HG02870 (cell line): Measurements from ENCODE around the gene CROCC2.
"Not testable (repeated sequence)": the region's sequence is repeated elsewhere in the genome, so short reads cannot be mapped to it uniquely, and the experiment has no call there.

ENCODE experiments used
- ATAC-seq: cut with Tn5 transposase; IDR thresholded peaks from one replicate; pipeline ENCODE4 v1.9.1; 2021; ENCODE audit warnings: mild to moderate bottlenecking, moderate library complexity; ENCODE audit not compliant: unreplicated experiment

CROCC2 gene

GRCh38 chr2:240964704-240965295 lies 58.7 kb downstream of the CROCC2 start:
- ATAC-seq, result no peak

- no peak for ATAC-seq
These were observed 59.3 kb downstream of the CROCC2 start for GRCh38 chr2:240965296-240965904.

GRCh38 chr2:240965905-240966456 lies 59.8 kb downstream of the CROCC2 start:
- ATAC-seq, result no peak

DNA sequence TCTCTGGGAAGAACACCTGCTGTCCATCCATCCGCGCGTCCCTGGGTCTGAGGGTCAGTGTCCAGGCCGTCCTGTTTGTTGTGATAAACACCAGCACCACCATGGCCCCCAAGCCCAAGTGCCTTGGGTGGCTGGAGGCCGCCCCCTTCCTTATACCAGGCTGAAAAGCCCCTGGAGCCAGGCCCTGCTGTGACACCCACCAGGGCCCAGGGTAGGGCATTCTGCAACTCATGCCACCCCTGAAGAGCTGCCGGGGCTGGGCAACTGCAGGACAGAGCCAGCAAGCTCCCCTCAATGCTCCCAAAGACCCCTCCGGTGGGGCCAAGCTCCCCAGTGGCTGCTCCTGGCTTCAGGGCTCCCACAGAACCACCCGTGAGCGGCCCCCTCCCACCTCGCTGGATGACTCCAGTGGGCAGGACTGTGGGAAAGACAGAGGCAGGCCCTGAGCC lies 60.3 kb downstream of the CROCC2 start:
- ATAC-seq, result no peak

- ATAC-seq, result no peak
These were observed 61.0 kb downstream of the CROCC2 start for GRCh38 chr2:240966906-240967680.

- no peak for ATAC-seq
These were observed 61.8 kb downstream of the CROCC2 start for GRCh38 chr2:240967681-240968621.

DNA sequence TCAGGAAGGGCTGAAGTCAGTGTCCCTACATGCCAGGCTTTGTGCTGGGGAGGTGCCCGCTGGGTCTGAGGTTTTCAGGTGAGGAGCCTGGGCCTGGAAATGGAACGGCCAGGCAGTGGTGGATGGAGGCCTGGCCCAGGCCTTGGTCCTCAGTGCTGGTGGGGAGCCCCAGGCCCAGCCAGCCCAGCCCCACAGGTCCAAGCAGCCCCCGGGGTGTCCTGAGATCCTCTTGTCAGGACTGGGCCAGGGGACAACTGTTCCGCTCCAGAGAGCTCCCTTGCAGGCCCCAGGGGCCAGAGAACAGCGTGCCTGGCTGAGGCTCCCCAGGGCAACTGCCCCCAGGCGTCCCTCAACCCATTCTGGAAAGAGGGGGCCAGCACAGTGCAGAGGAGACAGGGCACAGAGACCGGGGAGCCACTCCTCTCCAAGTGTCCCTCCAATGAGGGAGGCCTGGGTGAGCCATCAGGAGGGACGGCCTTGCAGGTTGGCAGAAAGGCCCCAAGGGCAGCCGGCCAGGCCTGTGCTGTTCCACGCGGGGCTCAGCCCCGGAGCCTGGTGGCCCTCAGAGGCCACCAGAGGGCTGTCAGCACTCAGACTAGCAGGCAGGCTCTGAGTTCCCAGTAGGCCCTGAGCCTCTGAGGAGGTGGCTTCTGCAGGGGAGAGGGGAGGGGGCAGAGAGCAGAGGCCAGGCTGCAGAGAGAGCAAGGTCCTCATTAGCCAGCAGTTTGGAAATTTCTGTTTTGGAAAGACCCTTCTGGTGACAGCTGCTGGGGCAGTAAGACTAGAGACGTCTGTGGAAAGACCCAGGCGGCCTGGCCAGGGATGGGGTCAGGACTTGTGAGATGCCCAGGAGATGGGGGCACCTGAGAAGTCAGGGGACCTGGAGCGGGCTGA lies 62.8 kb downstream of the CROCC2 start:
- ATAC-seq, result no peak

GRCh38 chr2:240970104-240970503 lies 64.0 kb downstream of the CROCC2 start:
- no peak for ATAC-seq

- no peak for ATAC-seq
These were observed 64.7 kb downstream of the CROCC2 start for GRCh38 chr2:240970816-240971215.

DNA sequence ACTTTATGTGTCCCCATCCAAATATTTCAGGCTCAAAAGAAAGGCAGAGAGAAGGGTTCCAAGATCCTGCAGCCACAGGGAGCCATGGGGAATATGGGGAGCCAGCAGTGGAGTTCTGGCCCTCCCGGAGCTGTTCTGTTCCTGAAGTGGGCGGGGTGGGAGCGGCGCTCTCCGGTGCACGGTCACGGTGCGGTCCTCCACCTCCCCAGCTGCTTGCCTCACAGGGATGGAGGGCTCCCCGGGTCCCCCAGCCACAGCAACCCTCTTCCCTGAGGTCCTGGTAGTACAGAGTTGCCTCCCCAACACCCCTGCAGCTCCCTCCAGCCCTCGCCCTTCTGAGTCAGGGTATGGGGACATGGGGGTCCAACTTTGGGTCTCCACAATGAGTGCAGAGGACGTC lies 66.1 kb downstream of the CROCC2 start:
- no peak for ATAC-seq

- ATAC-seq, result no peak
These were observed 66.7 kb downstream of the CROCC2 start for GRCh38 chr2:240972636-240973521.

DNA sequence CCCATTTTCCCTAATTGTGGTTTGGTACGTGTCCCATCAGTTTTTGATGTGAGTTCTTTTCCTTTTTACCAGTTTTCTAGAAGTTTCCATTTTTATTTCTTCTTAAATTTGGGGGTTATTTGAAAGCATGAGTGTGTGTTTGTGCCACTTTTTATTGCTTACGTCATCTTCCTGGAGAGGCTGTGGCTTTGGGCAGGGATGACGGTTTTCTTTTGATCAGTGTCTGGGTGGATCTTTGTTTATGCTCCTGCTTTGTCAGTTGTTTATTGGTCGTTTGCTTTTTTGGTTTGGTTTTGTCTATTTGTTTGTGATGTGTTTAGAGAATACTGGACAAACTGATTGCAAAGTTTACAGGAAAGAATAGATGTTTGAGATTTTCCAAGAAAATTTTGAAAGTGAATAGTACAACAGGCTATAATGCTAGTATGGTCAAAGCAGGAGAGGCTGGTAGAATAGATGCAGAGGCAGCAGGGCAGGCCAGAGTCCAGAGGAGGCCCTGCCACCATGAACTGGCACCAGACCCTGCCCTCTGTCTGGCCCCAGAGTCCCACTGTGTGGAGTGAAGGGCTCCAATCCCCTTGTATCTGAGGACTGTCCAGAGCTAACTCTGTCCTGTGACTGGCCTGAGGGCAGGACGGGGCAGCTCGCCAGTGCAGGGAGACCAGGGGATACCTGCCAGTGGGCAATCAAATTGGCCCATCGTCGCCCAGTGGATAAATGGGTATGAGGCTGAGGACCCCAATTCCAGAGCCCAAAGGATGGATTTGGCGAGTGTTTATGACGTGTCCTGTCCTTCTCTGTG lies 68.8 kb downstream of the CROCC2 start:
- ATAC-seq, result no peak

- not testable (repeated sequence) for ATAC-seq
These were observed 69.8 kb downstream of the CROCC2 start for GRCh38 chr2:240975903-240976302.

DNA sequence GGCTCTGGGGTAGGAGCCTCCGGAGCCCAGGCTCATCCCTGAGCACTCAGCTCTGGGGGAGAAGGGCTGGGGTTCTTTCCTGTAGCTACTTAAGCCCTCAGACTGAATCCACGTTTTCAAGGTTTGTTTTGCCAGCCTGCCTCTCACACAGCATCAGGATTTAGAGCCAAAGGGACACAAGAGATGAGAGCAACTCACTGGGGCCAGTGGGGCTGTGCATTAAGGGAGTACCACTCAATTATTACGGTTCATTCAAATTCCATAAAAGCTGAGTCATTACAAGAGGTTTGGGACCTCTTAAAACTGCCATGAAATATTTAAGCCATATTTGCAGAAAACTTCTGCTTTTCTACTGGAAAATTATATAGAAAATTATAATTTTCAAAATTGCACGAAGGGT lies 75.1 kb downstream of the CROCC2 start:
- ATAC-seq, result no peak

DNA sequence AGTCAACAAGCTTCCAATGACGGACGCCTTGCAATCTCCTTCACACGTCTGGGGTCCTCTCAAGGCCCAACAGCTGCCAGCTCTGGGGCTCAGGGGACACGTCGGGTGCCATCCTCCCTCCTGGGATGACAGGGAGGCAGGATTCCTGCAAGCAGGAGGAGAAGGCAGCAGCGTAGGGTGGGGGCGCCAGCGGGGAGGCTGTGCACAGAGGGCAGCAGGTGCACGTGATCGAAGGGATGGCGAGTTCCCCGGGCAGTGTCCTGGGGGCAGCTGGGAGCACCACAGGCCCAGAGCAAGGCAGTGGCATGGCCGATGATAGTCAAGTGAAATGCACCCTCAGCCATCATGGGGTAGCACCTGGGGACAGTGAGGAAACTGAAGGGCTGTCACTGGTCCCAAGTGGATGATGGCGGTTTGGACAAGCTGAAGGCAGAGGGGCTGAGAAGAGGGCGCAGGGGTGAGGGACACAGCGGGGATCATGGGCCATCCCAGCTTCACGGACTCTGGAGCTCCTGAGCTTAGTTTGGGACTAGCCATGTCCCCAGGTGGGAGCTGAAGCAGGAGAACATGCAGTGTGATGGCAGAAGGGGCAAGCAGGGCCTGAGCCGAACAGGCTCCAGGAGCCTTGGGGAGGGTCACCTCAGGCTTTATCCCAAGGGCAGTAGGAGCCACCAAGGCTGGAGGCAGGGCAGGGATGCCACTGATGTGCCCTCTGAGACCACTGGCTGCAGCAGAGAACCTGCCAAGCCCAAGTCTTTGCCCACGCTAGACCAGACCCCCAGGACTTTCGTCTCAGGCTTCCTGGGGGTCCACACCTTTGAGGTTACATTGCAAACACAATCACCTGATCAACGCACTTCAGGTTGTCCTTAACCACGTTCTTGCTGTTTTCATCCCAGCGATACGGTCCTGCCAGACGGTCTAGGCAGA lies 76.0 kb downstream of the CROCC2 start:
- ATAC-seq, result no peak

DNA sequence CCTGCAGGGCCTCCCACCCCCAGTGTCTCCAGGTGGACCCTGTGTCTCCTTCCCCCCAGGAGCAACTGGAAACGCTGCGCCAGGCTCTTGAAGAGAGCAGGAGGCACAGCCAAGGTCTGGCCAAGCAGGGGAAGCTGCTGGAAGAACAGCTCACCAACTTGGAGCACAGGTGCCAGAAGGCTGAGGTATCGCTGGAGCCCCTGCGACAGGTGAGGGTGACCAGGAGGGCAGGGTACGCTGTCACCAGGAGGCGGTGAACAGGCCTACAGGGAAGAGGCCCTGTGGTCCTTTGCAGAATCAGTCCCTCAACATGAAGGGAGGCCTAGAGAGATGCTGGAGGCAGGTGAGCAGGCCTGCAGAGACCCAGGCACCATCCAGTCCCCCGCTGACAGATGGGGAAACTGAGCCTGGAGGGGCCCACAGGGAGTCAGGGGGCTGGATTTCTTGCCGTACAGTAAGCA lies 76.7 kb downstream of the CROCC2 start:
- ATAC-seq, result no peak
